Central memory CD8-positive, alpha-beta T cell (primary cell): ENCODE measurements around the gene SPARC.
A peak's percentile ranks its signal among the peaks of the same experiment; 100 is the strongest.

ENCODE experiments used
- ATAC-seq: fragments of 150-1000 bp; cut with Tn5 transposase; replicated peaks from 2 replicates; pipeline ENCODE4 v1.10.0; 2022; ENCODE audit warnings: mild to moderate bottlenecking, moderate FRiP score, moderate number of reproducible peaks; ENCODE audit not compliant: poor library complexity, severe bottlenecking; ENCODE audit errors: extremely low read depth
- DNase-seq, 2 donors: peaks; one replicate each; pipeline ENCODE4 v3.0.0; 2021; ENCODE audit warnings: low spot score in 2 of 2
- H3K27ac Mint-ChIP-seq: one replicate; pipeline ENCODE4 v1.8.0; 2022; ENCODE audit warnings: low read depth, mild to moderate bottlenecking, moderate library complexity, mixed read lengths
- H3K27me3 Mint-ChIP-seq: one replicate; pipeline ENCODE4 v1.8.0; 2022; ENCODE audit warnings: mixed read lengths
- H3K36me3 Mint-ChIP-seq: one replicate; pipeline ENCODE4 v1.8.0; 2022; ENCODE audit warnings: mild to moderate bottlenecking, moderate library complexity, mixed read lengths; ENCODE audit not compliant: insufficient read depth
- H3K4me1 Mint-ChIP-seq: one replicate; pipeline ENCODE4 v1.8.0; 2022; ENCODE audit warnings: mixed read lengths
- H3K4me3 Mint-ChIP-seq: one replicate; pipeline ENCODE4 v1.8.0; 2022; ENCODE audit warnings: mild to moderate bottlenecking, moderate library complexity, mixed read lengths
- H3K9me3 Mint-ChIP-seq: one replicate; pipeline ENCODE4 v1.8.0; 2022; ENCODE audit warnings: mixed read lengths

SPARC gene

DNA sequence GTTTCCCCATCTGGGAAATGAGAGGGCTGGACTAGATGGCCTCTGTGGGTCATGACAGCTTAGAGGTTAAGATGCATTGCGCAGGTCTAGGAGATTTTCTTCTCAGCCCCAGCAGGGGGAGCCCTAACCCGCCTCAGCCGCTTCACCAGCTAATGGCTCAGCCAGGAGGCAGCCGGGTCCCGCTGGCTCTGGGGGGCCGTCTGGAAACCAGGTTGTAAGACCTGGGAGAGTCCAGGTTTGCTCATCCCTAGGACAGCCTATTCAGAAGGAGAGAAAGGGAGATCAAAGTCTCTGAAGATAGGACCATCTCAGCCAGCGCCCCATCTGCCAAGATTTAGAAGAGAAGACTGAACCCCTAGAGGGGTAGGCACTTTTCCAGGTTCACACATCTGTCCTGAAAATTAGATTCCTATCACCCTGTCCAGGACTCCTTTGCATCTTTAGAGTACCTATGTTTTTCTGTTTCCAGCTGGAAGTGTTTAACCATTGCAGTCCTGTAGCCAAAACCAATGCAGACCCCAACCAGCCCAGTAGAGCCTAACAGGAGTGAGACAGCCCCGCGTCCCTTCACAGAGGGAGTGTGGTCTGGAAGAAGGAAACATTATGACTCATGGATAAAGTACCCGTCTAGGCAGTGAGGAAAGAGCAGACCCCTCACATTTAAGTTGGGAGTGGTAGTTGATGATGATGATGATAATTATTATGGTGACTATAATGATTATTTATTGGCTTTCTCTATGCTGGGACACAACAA is 27.5 kb downstream of the SPARC start:
- H3K36me3 Mint-ChIP-seq, result no peaks in the 10 kb centered on the region
- no peak overlapping the region for H3K27ac Mint-ChIP-seq
- H3K9me3 Mint-ChIP-seq, result no peaks in the 10 kb centered on the region
- ATAC-seq (peak; percentile 62), DNase-seq (peak; percentile 60 to 74)
- H3K4me1 Mint-ChIP-seq, result peaks cover 14% of the 10 kb centered on the region
- H3K4me3 Mint-ChIP-seq, result no peak overlapping the region
- H3K27me3 Mint-ChIP-seq, result peaks cover 54% of the 10 kb centered on the region

DNA sequence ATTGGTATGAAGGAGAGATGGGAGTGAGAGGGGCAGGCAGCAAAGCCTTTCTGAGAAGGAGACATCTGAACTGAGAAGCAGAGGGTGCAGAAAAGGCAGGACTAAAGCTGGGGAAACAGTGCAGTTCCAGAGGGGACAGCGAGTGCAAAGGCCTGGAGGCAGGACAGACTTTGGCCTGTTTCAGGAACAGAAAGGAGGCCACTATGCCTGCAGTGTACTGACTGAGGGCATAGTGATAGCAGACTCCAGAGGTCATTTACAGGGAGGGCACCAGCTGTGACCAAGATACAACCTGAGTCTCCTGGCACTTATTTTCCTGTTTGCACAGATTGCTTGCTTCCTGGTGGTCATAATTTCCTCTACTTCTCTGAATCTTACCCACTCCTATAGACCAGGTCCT is 29.6 kb downstream of the SPARC start:
- DNase-seq (no peak), ATAC-seq (no peak)
- Mint-ChIP-seq H3K36me3 (no peaks in the 10 kb centered on the region), H3K4me3 (no peak overlapping the region), H3K4me1 (peaks cover 5% of the 10 kb centered on the region), H3K27me3 (peaks cover 41% of the 10 kb centered on the region), H3K9me3 (no peaks in the 10 kb centered on the region), H3K27ac (no peak overlapping the region)

DNA sequence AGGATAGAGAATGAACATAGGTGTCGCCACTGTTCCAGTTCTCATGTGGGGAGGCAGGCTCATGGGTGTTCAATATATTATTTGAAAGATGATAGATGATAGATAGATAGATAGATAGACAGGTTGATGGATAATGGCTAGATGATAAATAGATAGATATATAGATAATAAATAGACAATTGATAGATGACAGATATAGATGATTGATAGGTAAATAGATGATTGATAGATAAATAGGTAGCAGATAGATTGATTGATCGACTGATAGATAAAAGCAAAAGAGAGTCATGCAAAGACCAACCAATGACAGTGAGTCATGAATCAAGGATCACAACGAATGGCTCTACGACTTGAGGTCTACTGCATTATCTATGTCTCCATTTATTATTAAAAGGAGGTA is 30.4 kb downstream of the SPARC start:
- DNase-seq (no peak), ATAC-seq (no peak)
- Mint-ChIP-seq H3K4me3 (no peak overlapping the region), H3K36me3 (no peaks in the 10 kb centered on the region), H3K27ac (no peak overlapping the region), H3K27me3 (peaks cover 41% of the 10 kb centered on the region), H3K4me1 (peaks cover 5% of the 10 kb centered on the region), H3K9me3 (no peaks in the 10 kb centered on the region)

DNA sequence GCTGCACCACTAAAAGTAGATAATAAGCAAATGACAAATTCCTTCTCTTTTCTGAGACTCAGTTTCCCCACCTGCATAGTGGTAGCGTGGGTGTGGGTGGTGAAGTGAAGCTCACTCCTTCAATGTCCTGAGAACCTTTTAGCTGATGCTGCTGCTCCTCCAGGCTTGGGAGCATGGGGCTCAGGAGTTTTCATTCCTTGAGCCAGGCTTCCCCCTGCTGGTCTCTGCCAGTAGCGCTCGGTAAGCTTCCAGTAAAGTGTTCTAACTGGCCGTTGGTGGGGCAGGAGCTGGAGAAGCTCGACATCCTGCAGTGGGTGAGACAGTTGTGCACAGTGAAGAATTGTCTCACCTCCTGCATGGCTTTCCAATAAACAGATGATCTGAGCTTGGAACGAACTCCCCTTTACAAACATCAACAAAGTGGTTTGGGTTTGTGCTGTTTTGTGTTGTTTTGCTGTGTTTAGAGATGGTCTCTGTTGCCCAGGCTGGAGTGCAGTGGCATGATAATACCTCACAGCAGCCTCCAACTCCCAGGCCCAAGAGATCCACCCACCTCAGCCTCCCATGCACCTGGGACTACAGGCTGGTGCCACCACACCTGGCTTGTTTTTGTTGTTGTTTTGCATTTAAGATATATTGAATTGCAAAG is 34.6 kb downstream of the SPARC start:
- H3K27ac Mint-ChIP-seq, result no peak overlapping the region
- H3K4me1 Mint-ChIP-seq, result no peaks in the 10 kb centered on the region
- ATAC-seq (peak; percentile 68), DNase-seq (peak; percentile 42 to 45)
- H3K9me3 Mint-ChIP-seq, result no peaks in the 10 kb centered on the region
- peaks cover 43% of the 10 kb centered on the region for H3K27me3 Mint-ChIP-seq
- H3K36me3 Mint-ChIP-seq, result no peaks in the 10 kb centered on the region
- H3K4me3 Mint-ChIP-seq, result no peak overlapping the region

- H3K9me3 Mint-ChIP-seq, result no peaks in the 10 kb centered on the region
- H3K36me3 Mint-ChIP-seq, result no peaks in the 10 kb centered on the region
- no peaks in the 10 kb centered on the region for H3K4me1 Mint-ChIP-seq
- DNase-seq (no peak), ATAC-seq (no peak)
- H3K27me3 Mint-ChIP-seq, result peaks cover 38% of the 10 kb centered on the region
- no peak overlapping the region for H3K4me3 Mint-ChIP-seq
- no peak overlapping the region for H3K27ac Mint-ChIP-seq
These were observed 37.7 kb downstream of the SPARC start for GRCh38 chr5:151648988-151649387.

- no peaks in the 10 kb centered on the region for H3K36me3 Mint-ChIP-seq
- H3K27ac Mint-ChIP-seq, result no peak overlapping the region
- no peak for ATAC-seq
- no peaks in the 10 kb centered on the region for H3K4me1 Mint-ChIP-seq
- H3K27me3 Mint-ChIP-seq, result peaks cover 38% of the 10 kb centered on the region
- no peaks in the 10 kb centered on the region for H3K9me3 Mint-ChIP-seq
- no peak overlapping the region for H3K4me3 Mint-ChIP-seq
- DNase-seq, result no peak
These were observed 38.6 kb downstream of the SPARC start for GRCh38 chr5:151648089-151648488.

- peaks cover 38% of the 10 kb centered on the region for H3K27me3 Mint-ChIP-seq
- no peak overlapping the region for H3K27ac Mint-ChIP-seq
- no peaks in the 10 kb centered on the region for H3K4me1 Mint-ChIP-seq
- no peak overlapping the region for H3K4me3 Mint-ChIP-seq
- DNase-seq (no peak), ATAC-seq (no peak)
- H3K36me3 Mint-ChIP-seq, result no peaks in the 10 kb centered on the region
- no peaks in the 10 kb centered on the region for H3K9me3 Mint-ChIP-seq
These were observed 39.3 kb downstream of the SPARC start for GRCh38 chr5:151647320-151647861.

GRCh38 chr5:151646334-151646733 is 40.4 kb downstream of the SPARC start:
- no peaks in the 10 kb centered on the region for H3K36me3 Mint-ChIP-seq
- H3K27ac Mint-ChIP-seq, result no peak overlapping the region
- H3K9me3 Mint-ChIP-seq, result no peaks in the 10 kb centered on the region
- ATAC-seq (no peak), DNase-seq (no peak)
- no peak overlapping the region for H3K4me3 Mint-ChIP-seq
- H3K27me3 Mint-ChIP-seq, result peaks cover 38% of the 10 kb centered on the region
- H3K4me1 Mint-ChIP-seq, result no peaks in the 10 kb centered on the region

- DNase-seq (no peak), ATAC-seq (no peak)
- Mint-ChIP-seq H3K27me3 (peaks cover 37% of the 10 kb centered on the region), H3K9me3 (no peaks in the 10 kb centered on the region), H3K4me1 (no peaks in the 10 kb centered on the region), H3K36me3 (no peaks in the 10 kb centered on the region), H3K27ac (no peak overlapping the region), H3K4me3 (no peak overlapping the region)
These were observed 43.3 kb downstream of the SPARC start for GRCh38 chr5:151643388-151643787.

- Mint-ChIP-seq H3K27ac (no peak overlapping the region), H3K36me3 (no peaks in the 10 kb centered on the region), H3K9me3 (no peaks in the 10 kb centered on the region), H3K4me3 (no peak overlapping the region), H3K4me1 (no peaks in the 10 kb centered on the region), H3K27me3 (peaks cover 35% of the 10 kb centered on the region)
- DNase-seq (no peak), ATAC-seq (no peak)
These were observed 44.1 kb downstream of the SPARC start for GRCh38 chr5:151642472-151643140.

DNA sequence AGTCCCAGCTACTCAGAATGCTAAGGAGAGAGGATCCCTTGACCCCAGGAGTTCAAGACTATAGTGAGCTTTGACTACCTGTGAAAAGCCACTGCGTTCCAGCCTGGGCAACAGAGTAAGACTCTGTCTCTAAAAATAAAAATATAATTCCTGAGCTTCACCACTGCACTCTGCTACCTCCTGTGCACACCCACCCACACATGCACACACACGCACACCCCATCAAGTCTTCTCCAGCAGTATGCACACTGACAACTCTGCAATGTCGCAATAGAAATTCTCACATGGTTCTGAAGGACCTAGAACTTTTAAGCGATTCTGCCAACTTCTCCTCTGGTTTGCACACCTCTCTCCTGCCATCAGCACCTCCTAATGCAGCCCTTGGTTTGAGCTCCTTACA is 48.1 kb downstream of the SPARC start:
- Mint-ChIP-seq H3K27ac (no peak overlapping the region), H3K27me3 (peaks cover 24% of the 10 kb centered on the region)
- no peak for ATAC-seq

GRCh38 chr5:151637676-151638075 is 49.0 kb downstream of the SPARC start:
- ATAC-seq (no peak), DNase-seq (no peak)
- H3K27ac Mint-ChIP-seq, result no peak overlapping the region
- peaks cover 25% of the 10 kb centered on the region for H3K27me3 Mint-ChIP-seq
- no peaks in the 10 kb centered on the region for H3K36me3 Mint-ChIP-seq
- H3K4me3 Mint-ChIP-seq, result no peak overlapping the region
- no peaks in the 10 kb centered on the region for H3K4me1 Mint-ChIP-seq
- no peaks in the 10 kb centered on the region for H3K9me3 Mint-ChIP-seq

More for the DNA sequence above, 48.1 kb downstream of the SPARC start:
- no peak for DNase-seq
- Mint-ChIP-seq H3K4me1 (no peaks in the 10 kb centered on the region), H3K9me3 (no peaks in the 10 kb centered on the region), H3K4me3 (no peak overlapping the region), H3K36me3 (no peaks in the 10 kb centered on the region)
